ENCODE measurements around the gene USP48.

- TF ChIP-seq CTCF (IDR thresholded peaks at IDR 0.05) (no peak), POLR2A (IDR thresholded peaks at IDR 0.05) (no peak)
These were observed 102.0 kb downstream of the USP48 start for GRCh38 chr1:21680918-21681317.

Measured in esophagus squamous epithelium (tissue), 4 donors.